ENCODE data around the gene PDAP1. TPM values are rescaled to one million over a fixed set of nuclear protein-coding genes. Genes with fewer than 3 reads are reported as not detected.

The PDAP1 gene, protein sequence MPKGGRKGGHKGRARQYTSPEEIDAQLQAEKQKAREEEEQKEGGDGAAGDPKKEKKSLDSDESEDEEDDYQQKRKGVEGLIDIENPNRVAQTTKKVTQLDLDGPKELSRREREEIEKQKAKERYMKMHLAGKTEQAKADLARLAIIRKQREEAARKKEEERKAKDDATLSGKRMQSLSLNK
- total RNA-seq (2021) (141 and 180 TPM in 2 replicates), Bru-seq, nascent RNA (percentile 95 among the genes with signal in this experiment), BruChase-seq, experiment 1, labeled RNA remaining after a 2-hour chase (percentile 95 among the genes with signal in this experiment), BruChase-seq, experiment 2, labeled RNA remaining after a 6-hour chase (percentile 96 among the genes with signal in this experiment)
- long read RNA-seq, transcript PDAP1-201 (6 exons, 2,546 nt) = major isoform, 13 of 36 reads
- long read RNA-seq, partial matches to known transcripts = 5 of 36 reads
- long read RNA-seq, other reads (novel, unspliced or antisense) = 18 of 36 reads

DNA sequence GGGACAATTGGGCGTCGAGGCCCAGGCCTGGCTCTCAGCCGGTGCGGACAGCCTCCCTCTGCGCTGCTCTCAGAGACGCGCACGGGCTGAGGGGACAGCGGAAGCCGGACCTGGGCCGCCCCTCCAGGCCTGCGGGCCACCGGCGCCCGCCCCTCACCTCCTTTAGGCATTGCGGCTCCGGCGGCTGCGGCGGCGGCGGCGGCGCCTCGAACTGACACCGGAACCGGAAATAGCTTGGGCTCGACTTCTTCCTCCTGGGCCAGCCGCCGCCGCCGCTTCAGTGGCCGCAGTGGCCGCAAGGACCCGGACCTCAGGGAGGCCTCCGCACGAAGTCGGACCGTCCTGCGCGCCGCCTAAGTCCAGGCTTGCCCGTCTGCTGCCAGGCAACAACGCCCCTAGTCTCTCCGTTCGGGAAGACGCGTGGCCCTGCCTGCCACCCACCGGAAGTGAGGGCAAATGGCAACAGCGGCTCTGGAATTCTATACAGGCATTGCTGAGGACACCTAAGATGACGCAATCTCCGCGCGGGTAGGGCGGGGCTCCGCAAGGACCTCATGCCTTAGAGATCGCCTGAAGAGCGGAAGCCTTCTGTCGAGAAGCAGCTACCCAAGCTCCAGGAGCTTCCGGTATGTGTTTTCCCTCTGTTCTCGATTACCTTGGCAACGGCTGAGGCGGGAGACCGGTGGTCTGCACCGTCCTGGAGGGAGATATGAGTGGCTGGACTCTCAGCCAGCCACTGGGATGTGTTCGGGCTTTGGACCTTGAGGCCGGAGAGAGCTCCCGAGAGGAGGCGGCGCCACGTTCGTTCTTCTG, at the start of gene PDAP1, which contains the start of gene BUD31:
Gene PDAP1, minus strand, starts transcription at position 219 of the 813 bp plus-strand sequence. Its CDS starts 49 bp downstream, at position 170.
Gene BUD31, plus strand, starts transcription at position 591 of the 813 bp plus-strand sequence. CDS start 2,124 bp downstream, outside the sequence.
- Histone ChIP-seq H4K20me1 (ENCODE audit: insufficient read depth) (peaks cover 51% of the 10 kb centered on the region), H3K4me2 (peak within 1 kb of the TSS; percentile 98), H3K9me2 (ENCODE audit: insufficient read depth) (no peaks in the 10 kb centered on the region), H2AFZ (peak within 1 kb of the TSS; percentile 89), H3K79me2 (ENCODE audit: low read depth) (peaks cover 84% of the 10 kb centered on the region), H3K4me3 (peak within 1 kb of the TSS; percentile 99), H3K9me3 (ENCODE audit: insufficient read depth, low read depth) (no peaks in the 10 kb centered on the region), H3K36me3 (ENCODE audit: low read depth) (peaks cover 32% of the 10 kb centered on the region), H3F3A (ENCODE audit: insufficient read depth, low read depth) (peaks cover 28% of the 10 kb centered on the region), H3K27ac (peak within 1 kb of the TSS; percentile 97), H3K4me1 (replicated peaks; ENCODE audit: insufficient read depth) (peaks cover 25% of the 10 kb centered on the region), H3K27me3 (ENCODE audit: insufficient read depth, low read depth) (no peaks in the 10 kb centered on the region)
- TF ChIP-seq CTCF (conservative IDR thresholded peaks at IDR 0.05) (no peak), EZH2 (IDR thresholded peaks at IDR 0.05; ENCODE audit: low read depth) (no peak)
- intact Hi-C loops (cut with micrococcal nuclease; ENCODE audit: unreplicated experiment) = loop anchor here (1.0 to 2.0 kb wide), 4 partner anchors 30 to 64 kb away; partner anchors contain the start of genes ARPC1B, CPSF4, PTCD1 and ZNF789
- DNase-seq = peak; percentile 85 to 95
- ChIA-PET POLR2A (ENCODE audit: unreplicated experiment) (interaction anchor here (0.5 to 0.9 kb wide), 12 partner anchors 14 to 1009 kb away, joined by 3 to 24 read pairs (median 6); partner anchors contain the start of gene ZSCAN25), CTCF (interaction anchor here (0.6 kb wide), 1 partner anchor 1061 kb away, joined by 4 read pairs; no protein-coding TSS in a partner anchor)
- BruUV-seq (replicated peaks) = no TSS peak

- H3F3A ChIP-seq (ENCODE audit: insufficient read depth, low read depth) = peaks cover 24% of the 10 kb centered on the region; the same call in 1 of the 2 replicates
- H3K9me2 ChIP-seq (ENCODE audit: insufficient read depth) = no peaks in the 10 kb centered on the region
- TF ChIP-seq CTCF (conservative IDR thresholded peaks at IDR 0.05) (no peak), EZH2 (IDR thresholded peaks at IDR 0.05; ENCODE audit: low read depth) (no peak)
- peaks cover 22% of the 10 kb centered on the region for H3K36me3 ChIP-seq (ENCODE audit: low read depth)
- H4K20me1 ChIP-seq (ENCODE audit: insufficient read depth) = peaks cover 43% of the 10 kb centered on the region
- H3K27ac ChIP-seq = no peak overlapping the region
- H3K4me3 ChIP-seq = no peak overlapping the region
- BruUV-seq (replicated peaks) = no TSS peak
- no peak overlapping the region for H3K4me2 ChIP-seq
- ChIA-PET CTCF (no interaction called here), POLR2A (ENCODE audit: unreplicated experiment) (no interaction called here)
- intact Hi-C loops (cut with micrococcal nuclease; ENCODE audit: unreplicated experiment) = no loop called here
- no peak overlapping the region for H2AFZ ChIP-seq
- H3K9me3 ChIP-seq (ENCODE audit: insufficient read depth, low read depth) = no peaks in the 10 kb centered on the region
- no peak for DNase-seq
- no peaks in the 10 kb centered on the region for H3K4me1 ChIP-seq (replicated peaks; ENCODE audit: insufficient read depth)
- no peaks in the 10 kb centered on the region for H3K27me3 ChIP-seq (ENCODE audit: insufficient read depth, low read depth)
- H3K79me2 ChIP-seq (ENCODE audit: low read depth) = peaks cover 42% of the 10 kb centered on the region
These were observed 49.5 kb upstream of the PDAP1 start for GRCh38 chr7:99457650-99458493.
